Dendritic cell treated with granulocyte-macrophage colony-stimulating factor and Interleukin-4, amounts not matched to agents 40 ng/mL and 50 ng/mL, for 4 days (primary cell): ENCODE results near the gene ARPC5L.

ENCODE experiments used
- H3K27ac Mint-ChIP-seq: one replicate; pipeline ENCODE4 v1.8.0; 2022; ENCODE audit warnings: mild to moderate bottlenecking, mixed read lengths
- H3K27me3 Mint-ChIP-seq: one replicate; pipeline ENCODE4 v1.8.0; 2022; ENCODE audit warnings: mild to moderate bottlenecking, mixed read lengths
- H3K36me3 Mint-ChIP-seq: one replicate; pipeline ENCODE4 v1.8.0; 2022; ENCODE audit warnings: low read depth, mixed read lengths
- H3K4me1 Mint-ChIP-seq: one replicate; pipeline ENCODE4 v1.8.0; 2022; ENCODE audit warnings: low read depth, mixed read lengths
- H3K4me3 Mint-ChIP-seq: one replicate; pipeline ENCODE4 v1.8.0; 2022; ENCODE audit warnings: mild to moderate bottlenecking, moderate library complexity, mixed read lengths
- H3K9me3 Mint-ChIP-seq: one replicate; pipeline ENCODE4 v1.8.0; 2022; ENCODE audit warnings: mixed read lengths
- intact Hi-C: fragments of 100-400 bp; cut with micrococcal nuclease; formaldehyde crosslinking; loops from one replicate; pipeline ENCODE4 v1.15.0; 2022

The ARPC5L gene

DNA sequence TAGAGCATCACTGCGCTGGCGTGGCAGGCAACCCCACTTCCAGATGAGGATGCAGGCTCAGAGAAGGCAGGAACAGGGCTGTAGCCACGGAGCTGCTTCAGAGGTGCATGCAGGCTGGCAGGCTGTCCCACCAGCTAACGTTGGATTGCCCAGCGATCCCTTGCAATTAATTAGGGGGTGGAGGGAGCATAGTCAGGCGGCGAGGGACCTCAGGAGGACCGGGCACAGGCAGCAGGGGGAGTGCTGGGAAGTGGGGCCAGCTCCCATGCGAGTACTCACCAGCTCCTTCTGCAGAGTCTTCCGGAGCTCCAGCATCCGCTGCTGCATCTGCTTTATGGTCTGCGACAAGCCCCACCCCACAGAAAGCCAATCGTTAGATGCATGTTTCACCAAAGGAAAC lies 20.3 kb downstream of the ARPC5L start:
- Mint-ChIP-seq H3K9me3 (no peaks in the 10 kb centered on the region), H3K4me3 (no peak overlapping the region), H3K27ac (no peak overlapping the region), H3K27me3 (no peaks in the 10 kb centered on the region), H3K4me1 (no peaks in the 10 kb centered on the region), H3K36me3 (peaks cover 100% of the 10 kb centered on the region)
- intact Hi-C loops = no loop called here

DNA sequence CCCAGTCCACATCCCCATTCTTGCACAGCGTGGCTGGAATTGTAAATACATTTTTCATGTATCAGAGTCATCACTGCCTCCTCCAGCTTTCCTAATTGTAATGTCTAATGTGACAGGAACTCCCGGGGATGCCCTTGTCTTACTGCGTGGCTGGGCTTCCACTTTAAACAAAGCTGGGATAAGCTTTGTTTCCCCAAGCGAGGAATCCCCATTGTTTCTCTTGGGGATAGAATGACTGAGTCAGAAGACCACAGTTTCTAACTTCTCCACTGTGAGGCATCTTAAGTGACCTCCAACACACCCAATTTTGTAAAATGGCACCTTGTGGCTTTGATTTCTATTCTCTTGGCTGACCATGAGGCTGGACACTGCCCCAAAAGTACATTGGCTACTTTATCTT lies 22.4 kb downstream of the ARPC5L start:
- Mint-ChIP-seq H3K4me1 (no peaks in the 10 kb centered on the region), H3K27me3 (no peaks in the 10 kb centered on the region), H3K27ac (no peak overlapping the region), H3K36me3 (peaks cover 98% of the 10 kb centered on the region), H3K4me3 (no peak overlapping the region), H3K9me3 (no peaks in the 10 kb centered on the region)
- intact Hi-C loops = no loop called here

DNA sequence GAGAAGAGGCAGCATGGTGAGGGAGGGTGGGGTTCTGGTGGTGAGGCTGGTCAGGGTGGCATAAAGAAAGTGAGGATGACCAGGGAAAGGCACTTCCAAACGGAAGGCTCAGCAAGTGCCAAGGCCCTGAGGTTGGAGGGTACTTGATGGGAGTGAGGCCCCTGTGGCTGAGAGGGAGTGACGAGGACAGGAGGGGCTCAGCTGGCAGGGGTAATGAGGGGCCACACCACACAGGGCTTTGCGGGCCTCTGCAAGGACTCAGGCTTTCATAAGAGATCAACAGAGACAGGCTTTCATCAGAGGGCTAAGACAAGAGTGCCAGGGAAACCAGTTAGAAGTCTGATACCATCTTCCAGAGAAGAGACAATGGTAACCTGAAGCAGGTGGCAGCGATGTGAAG lies 23.6 kb downstream of the ARPC5L start:
- no peak overlapping the region for H3K4me3 Mint-ChIP-seq
- H3K27ac Mint-ChIP-seq = no peak overlapping the region
- intact Hi-C loops = no loop called here
- no peaks in the 10 kb centered on the region for H3K27me3 Mint-ChIP-seq
- no peaks in the 10 kb centered on the region for H3K9me3 Mint-ChIP-seq
- peaks cover 98% of the 10 kb centered on the region for H3K36me3 Mint-ChIP-seq
- no peaks in the 10 kb centered on the region for H3K4me1 Mint-ChIP-seq

DNA sequence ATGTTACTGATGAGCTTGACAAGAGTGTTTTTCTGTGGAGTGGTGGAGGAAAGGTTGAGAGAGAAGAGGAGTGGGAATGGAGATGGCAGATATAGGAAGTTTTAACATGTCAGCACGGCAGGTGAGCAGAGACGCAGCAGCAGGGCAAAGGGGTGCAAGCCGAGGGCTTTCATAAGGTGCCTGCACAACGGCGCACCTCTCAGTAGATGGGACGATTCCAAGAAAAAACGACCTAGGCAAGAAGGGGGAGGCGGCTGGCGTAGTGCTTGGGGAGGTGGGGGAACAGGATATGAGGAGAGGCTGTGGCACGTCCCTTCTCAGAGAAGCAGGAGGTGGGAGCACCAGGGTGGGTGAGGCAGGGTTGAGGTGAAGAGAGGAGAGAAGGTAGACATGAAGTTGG lies 24.5 kb downstream of the ARPC5L start:
- H3K9me3 Mint-ChIP-seq = no peaks in the 10 kb centered on the region
- H3K27ac Mint-ChIP-seq = no peak overlapping the region
- peaks cover 98% of the 10 kb centered on the region for H3K36me3 Mint-ChIP-seq
- no peak overlapping the region for H3K4me3 Mint-ChIP-seq
- H3K4me1 Mint-ChIP-seq = no peaks in the 10 kb centered on the region
- intact Hi-C loops = no loop called here
- H3K27me3 Mint-ChIP-seq = no peaks in the 10 kb centered on the region

DNA sequence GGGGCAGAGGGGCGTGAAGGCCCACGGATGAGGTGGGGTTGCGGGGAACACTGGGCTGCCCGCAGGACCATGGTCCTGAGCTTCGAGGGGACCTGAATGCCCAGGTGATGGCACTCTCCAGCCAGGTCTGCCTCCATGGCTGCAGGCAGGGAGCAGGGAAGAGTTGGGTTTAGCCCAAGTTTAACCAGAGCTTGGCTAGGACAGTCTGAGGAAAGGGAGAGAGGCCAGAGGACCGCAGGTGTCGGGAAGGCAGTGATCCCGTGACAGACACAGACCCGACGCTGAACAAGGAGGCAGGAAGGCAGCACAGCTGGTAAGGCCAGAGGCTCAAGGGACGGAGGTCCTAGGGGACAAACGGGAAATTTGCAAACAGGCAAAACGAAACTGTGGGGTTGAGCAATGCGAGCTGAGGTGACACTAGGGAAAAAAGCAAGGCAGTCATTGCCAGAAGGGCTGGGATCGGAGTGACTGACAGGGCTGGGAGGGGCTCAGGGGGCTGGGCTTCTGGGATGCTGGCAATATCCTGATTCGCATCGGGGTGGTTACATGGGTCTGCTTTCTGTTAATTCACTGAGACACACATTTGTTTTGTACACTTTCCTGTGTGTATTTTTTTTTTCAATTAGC lies 25.0 kb downstream of the ARPC5L start:
- Mint-ChIP-seq H3K36me3 (peaks cover 98% of the 10 kb centered on the region), H3K27ac (no peak overlapping the region), H3K4me1 (no peaks in the 10 kb centered on the region), H3K27me3 (no peaks in the 10 kb centered on the region), H3K9me3 (no peaks in the 10 kb centered on the region), H3K4me3 (no peak overlapping the region)
- intact Hi-C loops = no loop called here

DNA sequence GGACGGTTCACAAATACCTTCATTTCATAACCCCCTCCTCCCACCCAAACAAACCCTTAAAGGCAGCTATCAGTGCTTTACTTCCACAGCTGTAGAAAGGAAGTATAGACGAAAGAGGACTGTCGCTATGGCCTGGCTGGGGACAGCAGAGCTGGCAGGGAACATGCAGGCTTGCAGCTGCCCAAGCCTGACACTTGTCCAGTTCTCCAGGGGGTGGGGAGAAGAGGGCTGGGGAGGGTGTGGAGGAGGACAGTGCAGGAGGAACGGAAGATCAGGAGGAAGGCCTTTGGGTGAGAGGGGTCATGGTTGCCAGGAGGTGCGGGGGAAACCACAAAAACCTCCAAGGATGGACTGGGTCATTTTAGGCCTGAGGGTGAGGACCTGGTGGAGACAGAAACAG lies 25.9 kb downstream of the ARPC5L start:
- no peak overlapping the region for H3K4me3 Mint-ChIP-seq
- H3K27ac Mint-ChIP-seq = no peak overlapping the region
- intact Hi-C loops = no loop called here
- H3K9me3 Mint-ChIP-seq = no peaks in the 10 kb centered on the region
- peaks cover 97% of the 10 kb centered on the region for H3K36me3 Mint-ChIP-seq
- H3K4me1 Mint-ChIP-seq = no peaks in the 10 kb centered on the region
- no peaks in the 10 kb centered on the region for H3K27me3 Mint-ChIP-seq

DNA sequence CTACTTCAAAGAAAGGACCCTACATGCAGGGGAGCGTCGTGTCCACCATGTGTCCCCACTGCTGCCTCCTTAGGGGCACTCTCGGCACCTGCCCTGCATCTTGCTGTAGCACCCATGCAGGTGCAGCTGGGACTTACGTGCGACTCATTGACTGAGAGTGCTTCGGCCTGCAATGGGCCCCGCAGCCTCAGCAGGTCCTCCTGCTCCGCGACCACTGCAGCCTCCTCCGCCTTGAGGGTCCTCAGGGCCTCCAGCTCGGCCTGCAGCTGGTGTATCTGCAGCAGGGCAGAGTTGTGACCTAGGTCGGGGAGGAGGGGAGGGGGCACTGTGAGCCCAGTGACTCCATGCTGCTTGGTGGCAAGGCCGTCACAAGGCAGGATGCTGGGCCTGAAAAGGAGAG lies 27.1 kb downstream of the ARPC5L start:
- peaks cover 97% of the 10 kb centered on the region for H3K36me3 Mint-ChIP-seq
- H3K27me3 Mint-ChIP-seq = no peaks in the 10 kb centered on the region

DNA sequence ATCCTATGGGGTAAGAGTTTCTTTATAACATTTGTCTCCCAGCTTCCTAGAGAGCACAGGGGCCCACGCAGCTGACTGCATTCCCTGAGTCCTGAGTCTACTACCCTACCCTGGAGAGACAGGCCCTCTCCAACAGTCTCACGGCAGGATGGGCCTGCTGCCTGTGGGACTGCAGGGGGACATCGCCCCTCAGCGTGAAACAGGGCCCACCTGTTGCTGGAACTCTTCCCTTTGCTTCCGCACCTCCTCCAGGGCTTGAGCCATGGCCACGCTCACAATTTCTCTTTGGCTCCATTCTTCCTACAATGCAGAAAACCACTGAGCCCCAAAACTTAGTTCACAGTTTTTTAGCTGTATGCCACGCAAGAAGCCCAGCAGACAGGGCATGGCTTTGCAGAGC lies 28.2 kb downstream of the ARPC5L start:
- Mint-ChIP-seq H3K4me1 (no peaks in the 10 kb centered on the region), H3K27me3 (no peaks in the 10 kb centered on the region), H3K4me3 (no peak overlapping the region), H3K9me3 (no peaks in the 10 kb centered on the region), H3K27ac (no peak overlapping the region), H3K36me3 (peaks cover 97% of the 10 kb centered on the region)
- intact Hi-C loops = no loop called here

More for the DNA sequence above, 27.1 kb downstream of the ARPC5L start:
- no peaks in the 10 kb centered on the region for H3K4me1 Mint-ChIP-seq
- intact Hi-C loops = no loop called here
- no peak overlapping the region for H3K4me3 Mint-ChIP-seq
- H3K9me3 Mint-ChIP-seq = no peaks in the 10 kb centered on the region
- H3K27ac Mint-ChIP-seq = no peak overlapping the region

DNA sequence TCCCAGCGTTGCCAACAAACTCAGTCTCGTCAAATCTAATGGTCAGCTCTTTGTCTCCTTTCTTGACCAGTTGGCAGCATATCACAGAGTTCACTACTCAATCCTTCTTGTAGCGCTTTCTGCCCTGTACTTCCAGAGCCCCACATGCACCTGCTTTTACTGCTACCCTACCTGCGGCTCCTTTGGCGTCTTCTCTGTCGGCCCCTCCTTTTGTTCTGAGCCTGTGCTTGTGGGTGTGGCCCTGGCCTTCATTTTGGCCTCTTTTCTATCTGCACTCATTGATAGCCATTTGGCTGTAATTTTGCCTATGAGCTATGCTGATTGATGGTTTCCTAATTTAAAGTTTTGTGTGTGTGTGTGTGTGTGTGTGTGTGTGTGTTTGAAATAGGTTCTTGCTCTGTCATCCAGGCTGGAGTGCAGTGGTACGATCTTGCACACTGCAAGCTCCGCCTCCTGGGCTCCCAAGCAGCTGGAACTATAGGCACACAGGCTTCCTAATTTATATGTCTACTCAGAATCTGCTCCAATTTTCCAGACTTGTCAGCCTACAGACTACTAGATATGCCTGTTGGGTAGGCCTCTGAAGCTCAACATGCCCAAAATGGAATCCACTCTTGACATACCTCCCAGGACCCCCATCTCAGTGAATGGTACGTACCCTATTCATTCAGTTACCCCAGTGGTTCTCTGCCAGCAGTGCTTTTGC lies 32.3 kb downstream of the ARPC5L start:
- H3K36me3 Mint-ChIP-seq = peaks cover 99% of the 10 kb centered on the region

DNA sequence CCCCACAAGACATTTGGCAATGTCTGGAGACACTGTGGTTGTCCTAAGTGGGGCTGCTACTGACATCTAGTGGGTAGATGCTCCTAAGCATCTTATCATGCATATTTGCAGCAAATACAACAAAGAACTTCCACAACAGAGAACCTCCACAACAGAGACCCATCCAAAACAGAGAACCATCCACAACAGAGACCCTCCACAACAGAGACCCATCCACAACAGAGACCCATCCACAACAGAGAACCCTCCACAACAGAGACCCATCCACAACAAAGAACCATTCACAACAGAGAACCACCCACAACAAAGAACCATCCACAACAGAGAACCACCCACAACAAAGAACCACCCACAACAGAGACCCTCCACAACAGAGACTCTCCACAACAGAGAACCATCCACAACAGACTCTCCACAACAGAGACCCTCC lies 32.8 kb downstream of the ARPC5L start:
- H3K36me3 Mint-ChIP-seq = peaks cover 99% of the 10 kb centered on the region
- H3K27ac Mint-ChIP-seq = no peak overlapping the region

More for the DNA sequence above, 32.3 kb downstream of the ARPC5L start:
- intact Hi-C loops = no loop called here
- Mint-ChIP-seq H3K9me3 (no peaks in the 10 kb centered on the region), H3K4me3 (no peak overlapping the region), H3K27ac (no peak overlapping the region), H3K27me3 (no peaks in the 10 kb centered on the region), H3K4me1 (no peaks in the 10 kb centered on the region)

DNA sequence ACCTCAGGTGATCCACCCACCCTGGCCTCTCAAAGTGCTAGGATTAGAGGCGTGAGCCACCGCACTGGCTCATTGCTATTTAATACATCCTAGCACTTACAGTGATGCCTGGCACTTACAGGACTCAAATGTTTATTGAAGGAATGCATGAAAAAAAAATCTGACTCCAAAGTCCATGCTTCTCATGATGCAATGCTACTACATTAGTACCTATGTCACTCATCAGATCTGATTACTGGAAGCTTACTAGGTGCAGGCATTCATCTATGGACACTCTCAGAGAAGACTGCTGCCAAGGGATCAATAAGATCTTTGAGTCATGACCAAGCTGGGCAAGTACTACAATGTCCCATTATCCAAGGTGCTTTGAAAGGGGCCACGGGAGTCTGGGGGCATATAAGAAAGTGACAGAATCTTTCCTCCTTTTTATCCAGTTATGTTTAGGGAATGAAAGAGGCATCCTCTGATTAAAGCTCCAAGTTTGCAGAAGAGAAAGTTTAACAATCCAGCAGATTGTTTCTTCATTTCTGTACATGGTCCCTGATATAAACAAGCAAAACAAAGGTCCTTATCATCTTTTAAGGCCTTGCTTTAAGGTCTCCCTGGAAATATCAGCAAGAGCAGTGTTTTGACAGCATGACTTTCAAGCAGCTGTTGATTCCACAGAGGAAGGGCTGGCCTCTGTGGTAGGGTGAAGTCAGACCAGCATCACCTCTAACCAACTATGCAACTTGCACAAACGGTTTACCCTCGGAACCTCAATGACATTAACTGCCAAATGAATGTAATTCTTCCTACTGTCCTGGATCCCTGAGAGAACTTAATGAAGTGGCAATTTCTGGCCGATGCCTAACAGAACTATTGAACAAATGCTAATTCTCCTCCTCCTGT lies 35.9 kb downstream of the ARPC5L start:
- Mint-ChIP-seq H3K4me1 (no peaks in the 10 kb centered on the region), H3K36me3 (peaks cover 98% of the 10 kb centered on the region), H3K4me3 (no peak overlapping the region), H3K27ac (no peak overlapping the region), H3K27me3 (no peaks in the 10 kb centered on the region), H3K9me3 (no peaks in the 10 kb centered on the region)
- intact Hi-C loops = no loop called here

More for the DNA sequence above, 32.8 kb downstream of the ARPC5L start:
- no peaks in the 10 kb centered on the region for H3K9me3 Mint-ChIP-seq
- no peaks in the 10 kb centered on the region for H3K27me3 Mint-ChIP-seq
- intact Hi-C loops = no loop called here
- no peaks in the 10 kb centered on the region for H3K4me1 Mint-ChIP-seq
- no peak overlapping the region for H3K4me3 Mint-ChIP-seq

DNA sequence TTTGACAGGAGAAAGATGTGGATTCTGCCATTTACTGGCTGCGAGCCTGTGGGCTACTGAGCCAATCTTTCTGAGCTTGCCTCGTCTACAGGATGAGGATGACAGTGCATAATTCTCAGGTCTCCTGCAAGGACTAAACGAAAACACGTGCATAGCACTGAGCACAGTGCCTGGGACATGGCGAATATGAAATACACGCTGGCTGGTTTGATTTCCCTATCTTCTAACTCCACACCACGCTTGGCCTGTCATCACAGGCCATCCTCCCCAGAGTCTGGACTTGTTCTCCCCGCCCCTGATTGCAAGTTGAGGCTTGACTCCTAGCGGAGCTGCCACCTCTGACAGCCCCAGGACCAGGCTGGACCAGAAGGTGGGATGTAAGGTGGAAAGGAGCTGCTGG lies 37.9 kb downstream of the ARPC5L start:
- intact Hi-C loops = no loop called here

DNA sequence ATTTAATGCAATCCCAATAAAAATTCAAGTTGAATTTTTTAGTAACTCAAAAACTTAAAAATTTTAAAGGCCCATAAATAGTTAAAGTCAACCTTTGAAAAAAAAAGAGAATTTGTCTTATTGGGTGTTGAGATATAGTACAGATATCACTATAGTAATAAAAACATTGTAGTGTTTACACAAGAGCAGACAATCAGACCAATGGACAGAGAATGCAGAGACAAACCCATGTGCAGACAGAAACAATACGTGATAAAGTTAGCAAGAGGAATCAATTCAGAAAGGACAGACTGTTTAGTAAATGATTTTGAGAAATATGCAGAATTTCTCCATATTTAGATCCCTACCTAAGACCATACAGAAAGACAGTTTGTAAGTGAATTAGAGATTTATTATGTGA lies 45.0 kb downstream of the ARPC5L start:
- Mint-ChIP-seq H3K4me3 (no peak overlapping the region), H3K27ac (no peak overlapping the region), H3K36me3 (peaks cover 88% of the 10 kb centered on the region), H3K4me1 (no peaks in the 10 kb centered on the region), H3K9me3 (no peaks in the 10 kb centered on the region), H3K27me3 (no peaks in the 10 kb centered on the region)
- intact Hi-C loops = no loop called here

More for the DNA sequence above, 37.9 kb downstream of the ARPC5L start:
- Mint-ChIP-seq H3K9me3 (no peaks in the 10 kb centered on the region), H3K27ac (no peak overlapping the region), H3K4me1 (no peaks in the 10 kb centered on the region), H3K27me3 (no peaks in the 10 kb centered on the region), H3K36me3 (peaks cover 99% of the 10 kb centered on the region), H3K4me3 (no peak overlapping the region)

DNA sequence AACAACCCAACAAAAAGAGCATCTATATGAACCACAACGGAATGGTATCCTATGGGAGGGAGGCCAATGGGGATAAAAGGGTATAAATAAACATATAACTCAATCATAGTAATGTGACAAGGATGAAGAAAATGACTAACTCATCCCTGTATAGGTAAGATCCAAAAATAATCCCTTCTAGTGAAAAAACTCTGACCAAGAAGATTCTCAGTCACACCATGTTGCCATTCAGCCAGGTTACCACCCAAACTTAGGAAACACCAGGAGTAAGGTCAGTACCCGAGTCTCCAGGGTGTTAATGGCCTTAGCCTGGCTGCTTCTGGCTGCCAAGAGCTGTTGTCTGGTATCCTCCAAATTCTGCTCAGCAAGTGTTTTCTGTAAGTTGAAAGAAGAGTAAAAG lies 46.2 kb downstream of the ARPC5L start:
- no peaks in the 10 kb centered on the region for H3K4me1 Mint-ChIP-seq
- peaks cover 88% of the 10 kb centered on the region for H3K36me3 Mint-ChIP-seq
- H3K9me3 Mint-ChIP-seq = no peaks in the 10 kb centered on the region

More for the DNA sequence above, 46.2 kb downstream of the ARPC5L start:
- intact Hi-C loops = no loop called here
- Mint-ChIP-seq H3K27me3 (no peaks in the 10 kb centered on the region), H3K27ac (no peak overlapping the region), H3K4me3 (no peak overlapping the region)
